ENCODE measurements around the gene MAGEB17.

- TF ChIP-seq TAF1 (IDR thresholded peaks at IDR 0.05; ENCODE audit: low read depth): no peak
- TF ChIP-seq EZH2 (IDR thresholded peaks at IDR 0.05; ENCODE audit: borderline replicate concordance, insufficient read depth, low read length, poor library complexity, severe bottlenecking): no peak
- no peak for TF ChIP-seq CTCF (IDR thresholded peaks at IDR 0.05; ENCODE audit: poor library complexity, severe bottlenecking)
- no peak for TF ChIP-seq MXI1 (conservative IDR thresholded peaks at IDR 0.05; ENCODE audit: poor library complexity, severe bottlenecking)
- no peak for TF ChIP-seq POLR2AphosphoS5 (IDR thresholded peaks at IDR 0.05)
- TF ChIP-seq REST (IDR thresholded peaks at IDR 0.05; ENCODE audit: borderline replicate concordance): no peak
Observed at GRCh38 chrX:16204538-16204937, 37.3 kb downstream of the MAGEB17 start.
